Lung (tissue), 12 donors: ENCODE measurements around the gene DDX41. TPM values are rescaled to one million over a fixed set of nuclear protein-coding genes. Genes with fewer than 3 reads are reported as not detected.
A peak's percentile ranks its signal among the peaks of the same experiment; 100 is the strongest.

Source experiments
- ATAC-seq: fragments of 200-7000 bp; cut with Tn5 transposase; one replicate; pipeline ENCODE4 v1.9.1; 2020; ENCODE audit warnings: moderate number of reproducible peaks; ENCODE audit not compliant: insufficient read depth, low FRiP score
- DNase-seq, 3 donors: peaks; one replicate each; pipeline ENCODE4 v3.0.0-alpha.2; 2013 to 2017
- H3K27ac ChIP-seq, 2 donors: one replicate each; pipeline ENCODE4 v1.5.1; 2013; ENCODE audit warnings: mild to moderate bottlenecking in 2 of 2, moderate library complexity in 2 of 2, control low read depth in 1 of 2, inconsistent platforms in 1 of 2, low read depth in 1 of 2, low read length in 1 of 2
- H3K27me3 ChIP-seq, 3 donors: one replicate each; pipeline ENCODE4 v1.5.1; 2013; ENCODE audit warnings: low read length in 2 of 3; ENCODE audit not compliant: control insufficient read depth in 3 of 3, insufficient read depth in 3 of 3
- H3K36me3 ChIP-seq, 4 donors: one replicate each; pipeline ENCODE4 v1.5.1; 2013; ENCODE audit warnings: low read length in 4 of 4, mild to moderate bottlenecking in 1 of 4, moderate library complexity in 1 of 4; ENCODE audit not compliant: control insufficient read depth in 4 of 4, insufficient read depth in 4 of 4
- H3K4me1 ChIP-seq, 5 donors: one replicate each; pipeline ENCODE4 v1.5.1; 2013; ENCODE audit warnings: low read length in 5 of 5, mild to moderate bottlenecking in 2 of 5, moderate library complexity in 1 of 5; ENCODE audit not compliant: control insufficient read depth in 5 of 5, insufficient read depth in 5 of 5
- H3K4me3 ChIP-seq: one replicate; pipeline ENCODE4 v1.5.1; 2013; ENCODE audit warnings: mild to moderate bottlenecking, control low read depth, moderate library complexity
- H3K9ac ChIP-seq, 2 donors: one replicate each; pipeline ENCODE4 v1.5.1; 2013; ENCODE audit warnings: low read length in 2 of 2, control low read depth in 1 of 2; ENCODE audit not compliant: insufficient read depth in 1 of 2
- H3K9me3 ChIP-seq, 4 donors: one replicate each; pipeline ENCODE4 v1.5.1; 2013; ENCODE audit warnings: low read length in 3 of 4, mild to moderate bottlenecking in 1 of 4, moderate library complexity in 1 of 4; ENCODE audit not compliant: control insufficient read depth in 4 of 4, insufficient read depth in 3 of 4
- CTCF ChIP-seq: IDR thresholded peaks from 2 replicates; pipeline ENCODE4 v1.5.1; 2012; ENCODE audit warnings: mild to moderate bottlenecking; ENCODE audit errors: control extremely low read depth, extremely low read depth
- WGBS, 2 donors: extraction: QIAGEN DNeasy Blood & Tissue Kit; methylation state at CpG; one replicate each; pipeline ENCODE4 v1.1.7; 2013; 5-methylcytosine and 5-hydroxymethylcytosine counted together
- polyA plus RNA-seq, 2 donors: library from polyadenylated mRNA; stranded (reverse); fragments of 200-250 nt; gene quantifications; one replicate each; pipeline ENCODE4 v1.2.1, GENCODE V29; 2013
- total RNA-seq, 2 donors: library from RNA; depleted of rRNA in 1 of 2; stranded (reverse); fragments of >200 nt in 1 of 2; gene quantifications; one replicate each; pipeline ENCODE4 v1.2.1, GENCODE V29; 2014 to 2021
- donor health status: control.
- donor health status: control.
- donor health status: Bipolar disorder and iron deficiency.
- donor health status: healthy.
- donor health status: DM: yes; HTN: yes; CAD: no.

DDX41 gene
- total and polyA plus RNA-seq, 4 donors, result 63.2 to 110 (median 73.6) TPM

DNA sequence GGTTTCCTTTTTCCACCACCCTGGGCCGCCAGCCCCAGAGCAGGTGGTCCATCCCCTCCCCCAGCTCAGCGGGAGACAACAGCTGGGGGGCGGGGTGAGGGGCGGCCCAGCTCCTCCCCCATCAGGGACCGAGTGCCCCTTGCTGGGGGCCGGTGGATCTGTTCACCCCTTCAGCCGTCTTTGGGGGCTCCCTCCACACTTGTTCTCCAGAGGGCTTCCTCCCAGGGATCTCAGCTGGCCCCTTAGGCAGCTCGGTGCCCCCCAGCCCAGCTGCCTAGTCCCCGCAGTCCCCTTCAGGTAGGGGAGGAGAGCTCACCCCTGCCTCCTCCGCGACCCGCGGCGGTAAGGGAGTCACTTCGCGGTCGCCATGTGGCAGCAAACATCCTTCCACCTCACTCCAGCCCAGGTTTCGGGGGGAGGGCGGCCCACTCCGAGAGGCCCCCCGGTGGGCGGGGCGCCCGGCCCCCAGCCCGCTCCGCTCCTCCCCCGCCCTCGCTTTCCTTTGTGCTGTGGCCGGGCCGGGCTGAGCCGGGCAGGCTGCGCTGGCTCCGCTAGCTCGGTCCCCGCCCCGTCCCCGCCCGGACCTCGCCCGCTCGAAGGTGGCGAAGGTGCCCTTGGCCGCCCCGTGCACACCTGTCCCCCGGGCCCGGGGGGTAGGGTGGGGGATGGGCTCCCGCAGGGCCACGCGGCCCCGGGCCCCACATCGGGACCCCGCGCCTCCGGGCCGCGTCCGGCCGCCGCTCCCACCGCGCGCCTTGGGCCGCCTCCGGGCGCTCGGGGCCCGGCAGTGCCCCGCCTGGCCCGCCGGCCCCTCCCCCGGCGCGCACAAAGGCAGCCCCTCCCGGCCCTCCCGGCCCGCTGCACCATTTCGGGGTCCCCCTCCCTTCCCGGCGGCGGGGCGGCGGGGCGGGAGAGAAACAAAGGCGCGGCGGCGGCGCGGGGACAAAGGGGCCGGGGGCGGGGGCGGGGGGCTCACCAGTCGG lies 44.0 kb downstream of the DDX41 start:
- no peak for TF ChIP-seq CTCF
- no peak for ATAC-seq
- 1 to 2% methylated on average over 47 to 93 of the region's 93 CpGs for WGBS, 2 donors

DNA sequence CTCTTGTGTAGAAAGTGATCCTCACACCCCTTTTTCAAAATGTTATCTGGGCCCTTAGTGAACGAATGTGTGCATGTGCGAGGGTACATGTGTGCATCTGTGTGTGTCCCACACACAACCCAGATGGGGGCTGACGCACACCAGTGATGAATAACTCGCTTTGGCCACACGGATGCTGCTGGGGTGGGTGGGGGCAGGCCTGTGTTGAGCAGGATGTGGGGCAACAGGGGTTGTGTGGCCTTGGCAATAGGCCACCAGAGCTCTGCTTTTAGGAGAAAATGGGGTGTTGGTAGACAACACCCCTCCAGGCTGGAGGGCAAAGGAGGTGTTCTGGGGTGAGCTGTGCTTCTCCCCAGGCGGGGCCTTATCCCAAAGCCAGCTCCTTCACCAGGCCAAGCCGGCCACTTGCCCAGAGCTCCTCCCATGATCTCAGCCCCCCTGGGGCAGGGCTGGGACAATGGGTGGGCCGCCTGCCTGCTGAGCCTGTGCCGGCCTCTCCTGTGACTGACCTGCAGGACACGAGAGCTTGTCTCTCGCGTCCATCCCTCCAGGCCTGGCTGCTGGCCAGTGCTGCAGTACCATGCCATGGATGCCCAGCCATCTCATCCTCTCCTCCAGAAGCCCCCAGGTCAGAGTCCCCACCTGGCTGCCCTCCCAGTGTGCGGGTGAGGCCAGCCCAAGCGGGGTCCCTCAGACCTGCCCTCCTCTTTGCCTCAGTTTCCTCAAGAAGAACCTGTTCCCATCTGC lies 45.0 kb downstream of the DDX41 start:
- H3K9me3 ChIP-seq, result no peaks in the 10 kb centered on the region
- no peaks in the 10 kb centered on the region for H3K27me3 ChIP-seq
- H3K4me3 ChIP-seq, result no peak overlapping the region
- peaks cover 0 to 38% (median 12%) of the 10 kb centered on the region in 5 donors for H3K4me1 ChIP-seq
- 60 to 71% methylated on average over 14 of the region's 14 CpGs for WGBS, 2 donors
- peak overlapping the region in 1 of 2 donors; percentile 42 for H3K9ac ChIP-seq
- no peak for TF ChIP-seq CTCF
- DNase-seq, result no peak
- ATAC-seq, result no peak
- H3K36me3 ChIP-seq, result peaks cover 0 to 19% (median 9%) of the 10 kb centered on the region in 4 donors
- H3K27ac ChIP-seq, result peak overlapping the region; percentile 8 to 15

More for the DNA sequence above, 44.0 kb downstream of the DDX41 start:
- Histone ChIP-seq H3K4me1 (peaks cover 0 to 39% (median 12%) of the 10 kb centered on the region in 5 donors), H3K9ac (peak overlapping the region in 1 of 2 donors; percentile 42), H3K27me3 (no peaks in the 10 kb centered on the region), H3K36me3 (peaks cover 0 to 12% (median 2%) of the 10 kb centered on the region in 4 donors), H3K27ac (peak overlapping the region in 1 of 2 donors; percentile 15), H3K4me3 (peak overlapping the region; percentile 42), H3K9me3 (no peaks in the 10 kb centered on the region)
- DNase-seq, result peak; percentile 58 to 72 (median 65)

GRCh38 chr5:177470759-177471536 lies 45.8 kb downstream of the DDX41 start:
- Histone ChIP-seq H3K36me3 (peaks cover 0 to 27% (median 16%) of the 10 kb centered on the region in 4 donors), H3K4me3 (no peak overlapping the region), H3K27me3 (no peaks in the 10 kb centered on the region), H3K9ac (no peak overlapping the region), H3K9me3 (peaks cover 0 to under 1% (median 0%) of the 10 kb centered on the region in 4 donors), H3K27ac (no peak overlapping the region), H3K4me1 (peaks cover 0 to 35% (median 12%) of the 10 kb centered on the region in 5 donors)
- ATAC-seq (no peak), DNase-seq (no peak)
- WGBS, 2 donors, result 87 to 88% methylated on average over 10 of the region's 10 CpGs
- TF ChIP-seq CTCF, result no peak
